BLaER1 (cell line): ENCODE measurements around the gene PSTPIP2.
"Not testable (repeated sequence)": the region's sequence is repeated elsewhere in the genome, so short reads cannot be mapped to it uniquely, and the experiment has no call there.

ENCODE experiments used
- H3K27ac ChIP-seq: shearing (Covaris generic); formaldehyde crosslinking; 2 replicates; pipeline ENCODE4 v1.8.1; 2022
- H3K27me3 ChIP-seq: shearing (Covaris generic); formaldehyde crosslinking; 2 replicates; pipeline ENCODE4 v1.8.1; 2022
- H3K36me3 ChIP-seq: shearing (Covaris generic); formaldehyde crosslinking; 2 replicates; pipeline ENCODE4 v1.8.1; 2022
- H3K4me1 ChIP-seq: shearing (Covaris generic); formaldehyde crosslinking; 2 replicates; pipeline ENCODE4 v1.8.1; 2022
- H3K4me2 ChIP-seq: shearing (Covaris generic); formaldehyde crosslinking; 2 replicates; pipeline ENCODE4 v1.8.1; 2022
- H3K4me3 ChIP-seq: shearing (Covaris generic); formaldehyde crosslinking; 2 replicates; pipeline ENCODE4 v1.8.1; 2022
- H3K9ac ChIP-seq: shearing (Covaris generic); formaldehyde crosslinking; 2 replicates; pipeline ENCODE4 v1.8.1; 2022
- H3K9me3 ChIP-seq: shearing (Covaris generic); formaldehyde crosslinking; 2 replicates; pipeline ENCODE4 v1.8.1; 2022
- H4K20me1 ChIP-seq: shearing (Covaris generic); formaldehyde crosslinking; 2 replicates; pipeline ENCODE4 v1.8.1; 2022
- Cebpa-rat ChIP-seq: shearing (Covaris generic); IDR thresholded peaks from 2 replicates; pipeline ENCODE4 v1.8.1; 2022

Gene PSTPIP2

DNA sequence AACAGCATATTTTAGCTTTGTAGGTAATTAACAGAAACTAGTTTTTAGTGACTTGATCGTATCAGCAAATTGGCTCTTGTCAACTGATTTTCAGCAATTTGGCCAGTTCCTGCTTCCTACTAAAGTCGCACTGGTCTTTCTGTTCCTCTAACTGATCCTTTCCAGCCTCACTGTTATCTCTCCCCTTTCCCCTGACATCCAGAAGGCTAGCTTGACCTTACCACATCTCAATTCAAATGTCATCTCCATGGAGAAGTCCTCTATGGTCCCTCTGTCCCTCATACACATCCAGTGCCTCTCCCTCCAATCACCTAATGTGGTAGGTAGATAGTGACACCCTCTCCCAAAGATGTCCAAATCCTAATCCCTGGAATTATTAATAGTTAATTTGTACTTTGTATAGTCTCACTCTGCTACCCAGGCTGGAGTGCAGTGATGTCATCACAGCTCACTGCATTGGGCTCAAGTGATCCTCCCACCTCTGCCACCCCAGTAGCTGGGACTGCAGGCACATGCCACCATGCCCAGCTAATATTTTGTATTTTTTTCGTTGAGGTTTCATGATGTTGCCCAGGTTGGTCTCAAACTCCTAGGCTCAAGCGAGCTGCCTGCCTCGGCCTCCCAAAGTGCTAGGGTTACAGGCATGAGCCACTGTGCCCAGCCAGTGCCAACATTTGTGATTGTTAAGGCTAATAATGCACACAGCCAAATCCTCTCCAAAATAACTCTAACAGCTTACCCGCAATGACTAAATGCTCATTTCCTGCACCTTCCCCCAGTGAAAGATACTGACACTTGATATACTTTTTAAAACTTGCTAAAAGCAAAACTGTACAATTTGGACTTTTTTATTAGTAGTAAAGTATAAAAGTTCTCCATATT is 16.9 kb downstream of the PSTPIP2 start:
- H3K9ac ChIP-seq = peak overlapping the region; percentile 13; the same call in 1 of the 2 replicates

DNA sequence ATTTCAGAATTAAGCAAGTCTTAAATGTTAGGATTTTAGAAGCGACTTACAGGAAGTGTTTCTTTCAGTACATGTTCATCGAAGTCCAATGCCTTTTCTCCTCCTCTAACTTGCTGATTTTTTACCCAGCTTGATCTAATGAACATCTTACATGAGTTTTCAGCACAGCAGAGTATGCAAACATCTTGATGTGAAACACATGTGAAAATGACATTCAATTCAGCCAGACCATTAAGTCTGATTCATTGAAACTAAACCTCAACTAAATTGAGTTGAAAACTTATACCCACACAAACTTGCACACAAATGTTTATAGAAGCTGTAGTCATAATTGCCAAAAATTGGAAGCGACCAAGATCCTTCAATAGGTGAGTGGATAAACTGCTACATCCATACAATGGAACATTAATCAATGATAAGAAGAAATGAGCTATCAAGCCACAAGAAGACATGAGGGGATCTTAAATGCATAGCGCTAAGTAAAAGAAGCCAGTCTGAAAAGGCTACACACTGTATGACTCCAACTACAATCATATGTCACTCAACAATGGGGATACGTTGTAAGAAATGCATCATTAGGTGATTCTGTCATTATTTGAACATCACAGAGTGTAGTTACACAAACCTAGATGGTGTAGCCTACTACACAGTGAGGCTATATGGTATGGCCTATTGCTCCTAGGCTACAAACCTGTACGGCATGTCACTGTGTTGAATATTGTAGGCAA is 18.5 kb downstream of the PSTPIP2 start:
- no peaks in the 10 kb centered on the region for H3K9me3 ChIP-seq
- no peaks in the 10 kb centered on the region for H3K36me3 ChIP-seq
- no peaks in the 10 kb centered on the region for H4K20me1 ChIP-seq
- peaks cover 15% of the 10 kb centered on the region for H3K4me1 ChIP-seq
- H3K9ac ChIP-seq = no peak overlapping the region
- H3K27ac ChIP-seq = no peak overlapping the region
- H3K4me3 ChIP-seq = no peak overlapping the region
- H3K27me3 ChIP-seq = no peaks in the 10 kb centered on the region
- no peak overlapping the region for H3K4me2 ChIP-seq
- no peak for TF ChIP-seq Cebpa-rat

More for the DNA sequence above, 16.9 kb downstream of the PSTPIP2 start:
- Histone ChIP-seq H3K27me3 (no peaks in the 10 kb centered on the region), H3K4me2 (peak overlapping the region; percentile 54), H3K4me1 (peaks cover 15% of the 10 kb centered on the region), H4K20me1 (no peaks in the 10 kb centered on the region), H3K9me3 (no peaks in the 10 kb centered on the region), H3K36me3 (no peaks in the 10 kb centered on the region), H3K27ac (0 out of 2 replicates have a peak overlapping the region, but pooled peaks have one; percentile 1), H3K4me3 (no peak overlapping the region)
- TF ChIP-seq Cebpa-rat = no peak

DNA sequence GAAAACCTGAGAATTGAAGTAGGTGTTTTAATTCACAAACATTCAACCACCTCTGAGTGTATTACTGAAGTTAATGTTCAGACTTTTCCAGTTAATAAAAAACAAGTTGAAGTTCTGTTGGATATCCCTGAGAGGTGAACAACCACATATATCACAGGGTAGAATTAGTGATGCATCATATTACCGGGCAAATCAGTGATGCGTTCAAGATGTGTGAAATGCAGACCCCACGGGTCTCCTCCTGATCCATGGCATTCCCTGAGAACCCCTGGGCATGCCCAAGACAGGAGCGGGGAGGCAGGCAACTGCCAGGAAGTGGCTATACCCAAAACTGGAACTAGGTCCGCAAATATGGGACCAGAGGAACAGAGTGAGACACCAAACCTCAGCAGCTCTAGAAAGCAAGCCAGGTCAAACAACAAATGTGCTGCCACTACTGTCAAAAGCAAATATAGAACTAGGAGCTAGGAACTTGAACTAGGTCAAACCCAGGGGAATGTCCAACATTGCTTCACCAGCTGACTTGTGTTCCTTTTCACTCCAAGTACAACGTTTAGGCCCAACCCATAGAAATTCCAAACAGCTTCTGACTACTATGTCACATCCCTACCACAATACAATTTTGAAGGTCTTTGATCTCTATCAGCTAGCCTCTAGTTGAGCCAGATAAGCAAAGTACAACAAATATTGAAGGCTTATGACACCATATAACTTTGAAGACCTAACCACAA is 20.2 kb downstream of the PSTPIP2 start:
- TF ChIP-seq Cebpa-rat = no peak
- no peak overlapping the region for H3K27ac ChIP-seq
- H3K4me2 ChIP-seq = no peak overlapping the region
- H3K9ac ChIP-seq = no peak overlapping the region
- H3K27me3 ChIP-seq = no peaks in the 10 kb centered on the region
- no peak overlapping the region for H3K4me3 ChIP-seq
- no peaks in the 10 kb centered on the region for H3K36me3 ChIP-seq
- H4K20me1 ChIP-seq = no peaks in the 10 kb centered on the region
- H3K9me3 ChIP-seq = no peaks in the 10 kb centered on the region
- H3K4me1 ChIP-seq = peaks cover 15% of the 10 kb centered on the region

DNA sequence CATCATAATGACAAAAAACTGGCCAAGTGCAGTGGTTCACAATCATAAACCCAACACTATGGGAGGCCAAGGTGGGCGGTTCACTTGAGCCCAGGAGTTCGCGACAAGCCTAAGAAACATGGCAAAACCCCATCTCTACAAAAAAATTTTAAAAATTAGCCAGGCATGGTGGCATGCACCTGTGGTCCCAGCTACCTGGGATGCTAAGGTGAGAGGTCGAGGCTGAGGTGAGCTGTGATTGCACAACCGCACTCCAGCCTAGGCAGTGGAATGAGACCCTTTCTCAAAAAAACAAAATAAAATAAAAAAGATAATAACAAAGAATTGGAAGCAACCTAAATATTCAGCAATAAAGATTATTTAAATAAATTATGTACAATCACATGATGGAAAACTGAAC is 21.8 kb downstream of the PSTPIP2 start:
- H3K4me2 ChIP-seq = no peak overlapping the region
- no peak overlapping the region for H3K27ac ChIP-seq
- no peaks in the 10 kb centered on the region for H3K9me3 ChIP-seq
- H3K27me3 ChIP-seq = no peaks in the 10 kb centered on the region
- peaks cover 4% of the 10 kb centered on the region for H3K4me1 ChIP-seq
- no peaks in the 10 kb centered on the region for H3K36me3 ChIP-seq
- no peaks in the 10 kb centered on the region for H4K20me1 ChIP-seq
- no peak overlapping the region for H3K9ac ChIP-seq
- no peak overlapping the region for H3K4me3 ChIP-seq
- no peak for TF ChIP-seq Cebpa-rat

DNA sequence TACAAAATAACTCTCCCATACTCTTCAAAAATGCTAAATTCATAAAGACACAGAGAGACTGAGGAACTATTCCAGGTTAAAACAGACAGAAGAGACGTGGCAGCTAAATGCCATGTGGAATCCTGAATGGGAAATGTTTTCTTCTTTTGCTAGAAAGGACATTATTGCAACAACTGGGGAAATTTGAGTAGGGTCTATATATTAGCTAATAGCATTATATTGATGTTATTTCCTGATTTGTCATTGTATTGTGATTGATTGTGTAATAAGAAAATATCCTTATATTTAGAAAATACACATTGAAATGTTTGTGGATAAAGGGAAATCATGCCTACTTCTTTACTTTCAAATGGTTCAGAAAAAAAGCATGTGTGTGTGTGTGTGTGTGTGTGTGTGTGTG is 23.4 kb downstream of the PSTPIP2 start:
- Histone ChIP-seq H3K4me1 (no peaks in the 10 kb centered on the region), H3K4me3 (no peak overlapping the region), H3K9me3 (no peaks in the 10 kb centered on the region), H3K27me3 (no peaks in the 10 kb centered on the region), H3K36me3 (no peaks in the 10 kb centered on the region), H3K4me2 (no peak overlapping the region), H4K20me1 (no peaks in the 10 kb centered on the region), H3K27ac (no peak overlapping the region), H3K9ac (no peak overlapping the region)
- no peak for TF ChIP-seq Cebpa-rat

DNA sequence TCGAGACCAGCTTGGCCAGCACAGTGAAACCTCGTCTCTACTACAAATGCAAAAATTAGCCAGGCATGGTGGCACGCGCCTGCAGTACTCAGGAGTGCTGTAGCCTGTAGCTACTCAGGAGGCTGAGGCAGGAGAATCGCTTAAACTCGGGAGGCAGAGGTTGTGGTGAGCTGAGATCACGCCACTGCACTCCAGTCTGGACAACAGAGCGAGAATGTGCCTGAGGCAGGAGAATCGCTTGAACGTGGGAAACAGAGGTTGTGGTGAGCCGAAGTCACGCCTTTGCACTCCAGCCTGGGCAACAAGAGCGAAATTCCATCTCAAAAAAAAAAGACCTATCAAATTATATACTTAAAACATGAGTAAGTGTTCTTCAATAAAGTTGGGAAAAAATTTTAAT is 24.7 kb downstream of the PSTPIP2 start:
- H3K27ac ChIP-seq, H3K4me3 ChIP-seq, H3K27me3 ChIP-seq, H3K9me3 ChIP-seq, H3K9ac ChIP-seq, H4K20me1 ChIP-seq, H3K4me2 ChIP-seq, H3K36me3 ChIP-seq: not testable (repeated sequence)
- H3K4me1 ChIP-seq = peaks cover 12% of the 10 kb centered on the region

DNA sequence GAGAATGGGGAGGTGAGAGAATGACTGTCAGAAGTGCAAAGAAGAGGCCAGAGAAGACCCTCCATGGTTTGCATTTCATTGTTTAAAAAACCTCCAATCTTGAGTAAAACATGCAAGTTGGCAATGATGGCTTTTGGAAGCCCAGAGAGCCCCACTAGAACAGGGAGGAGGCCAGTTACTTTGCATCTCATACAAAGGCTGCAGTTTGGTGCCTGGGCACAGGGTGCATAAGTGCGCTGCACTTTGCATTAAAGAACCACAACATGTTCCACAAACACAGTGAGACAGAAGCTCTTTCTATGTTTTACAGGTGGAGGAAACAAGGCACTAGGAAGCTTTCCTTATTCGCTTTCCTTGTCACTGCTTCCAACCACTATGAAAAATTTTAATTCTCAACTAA is 25.4 kb downstream of the PSTPIP2 start:
- Histone ChIP-seq H3K9me3 (no peaks in the 10 kb centered on the region), H3K27me3 (no peaks in the 10 kb centered on the region), H3K27ac (no peak overlapping the region), H4K20me1 (no peaks in the 10 kb centered on the region), H3K4me2 (no peak overlapping the region), H3K4me1 (peaks cover 18% of the 10 kb centered on the region), H3K4me3 (no peak overlapping the region), H3K9ac (no peak overlapping the region), H3K36me3 (no peaks in the 10 kb centered on the region)
- TF ChIP-seq Cebpa-rat = no peak

DNA sequence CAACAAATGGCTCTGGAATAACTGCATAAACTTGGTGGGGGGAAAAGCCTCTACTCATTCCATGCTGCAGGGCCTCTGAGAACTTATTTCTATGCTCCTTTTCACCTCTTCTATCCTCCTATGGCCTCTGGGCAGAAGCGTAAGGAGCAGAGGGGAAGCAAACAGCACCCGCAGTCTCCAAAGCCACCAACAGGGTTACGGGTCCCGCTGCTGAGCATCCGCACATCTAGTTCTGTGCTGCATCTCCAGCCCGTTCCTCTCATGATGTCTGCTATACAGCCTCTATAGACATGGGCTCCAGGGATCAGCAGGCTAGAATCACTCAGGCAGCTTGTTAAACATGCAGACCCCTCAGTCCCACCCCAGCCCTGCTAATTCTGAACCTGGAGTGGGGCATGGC is 25.9 kb downstream of the PSTPIP2 start:
- Histone ChIP-seq H4K20me1 (no peaks in the 10 kb centered on the region), H3K4me1 (peaks cover 18% of the 10 kb centered on the region), H3K4me2 (no peak overlapping the region), H3K4me3 (no peak overlapping the region), H3K9me3 (no peaks in the 10 kb centered on the region), H3K27me3 (no peaks in the 10 kb centered on the region), H3K9ac (no peak overlapping the region), H3K27ac (no peak overlapping the region), H3K36me3 (no peaks in the 10 kb centered on the region)
- no peak for TF ChIP-seq Cebpa-rat

DNA sequence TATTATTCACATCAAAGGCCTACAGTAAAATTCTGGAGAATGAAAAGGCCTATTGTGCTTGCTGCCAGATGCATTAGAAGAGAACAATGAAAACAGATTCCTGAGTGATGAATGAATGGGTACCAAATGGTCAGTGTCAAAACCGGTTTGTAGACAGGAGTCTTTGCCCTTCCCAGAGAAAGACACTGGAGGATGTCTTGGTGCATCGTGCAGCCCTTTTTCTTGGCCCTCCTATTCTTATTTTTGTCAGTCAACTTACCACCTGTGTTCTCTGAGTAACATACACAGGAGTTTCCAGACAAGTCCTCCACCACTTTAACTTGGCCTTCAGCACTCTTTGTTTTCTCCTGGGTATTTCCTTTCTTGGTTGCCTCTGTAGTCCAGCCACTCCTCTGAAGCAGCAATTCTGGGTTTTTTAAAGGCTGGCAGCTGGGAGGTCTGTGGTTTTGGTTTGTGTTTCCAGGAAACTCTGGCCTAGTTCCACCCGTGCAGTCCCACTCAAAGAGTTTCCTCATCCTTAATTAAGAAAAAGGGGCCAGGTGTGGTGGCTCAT is 29.4 kb downstream of the PSTPIP2 start:
- no peak overlapping the region for H3K4me3 ChIP-seq
- TF ChIP-seq Cebpa-rat = no peak
- no peak overlapping the region; the same call in 1 of the 2 replicates for H3K9ac ChIP-seq
- H3K4me1 ChIP-seq = peaks cover 18% of the 10 kb centered on the region
- H3K4me2 ChIP-seq = peak overlapping the region; percentile 59
- H3K27ac ChIP-seq = no peak overlapping the region
- no peaks in the 10 kb centered on the region for H3K27me3 ChIP-seq
- no peaks in the 10 kb centered on the region for H4K20me1 ChIP-seq
- no peaks in the 10 kb centered on the region for H3K36me3 ChIP-seq
- H3K9me3 ChIP-seq = no peaks in the 10 kb centered on the region
